DOHH2 (cell line): Measurements from ENCODE around the gene COX17.

ENCODE experiments used
- H3F3A ChIP-seq: fragments of 200-600 bp; sonication (generic), shearing (Covaris generic); 2 replicates; pipeline ENCODE4 v1.6.0; 2016; ENCODE audit warnings: antibody characterized with exemption, mild to moderate bottlenecking; ENCODE audit not compliant: control insufficient read depth, insufficient read depth
- H3K27ac ChIP-seq: fragments of 200-600 bp; sonication (generic); 2 replicates; pipeline ENCODE4 v1.5.1; 2014; ENCODE audit warnings: low read depth, mild to moderate bottlenecking, low read length, moderate library complexity
- H3K27me3 ChIP-seq: fragments of 200-600 bp; sonication (generic); 2 replicates; pipeline ENCODE4 v1.6.1; 2014; ENCODE audit warnings: mild to moderate bottlenecking, low read length, mixed read lengths; ENCODE audit not compliant: control insufficient read depth
- H3K36me3 ChIP-seq: fragments of 200-600 bp; sonication (generic); 2 replicates; pipeline ENCODE4 v1.6.1; 2014; ENCODE audit warnings: mild to moderate bottlenecking, low read length, moderate library complexity, mixed read lengths; ENCODE audit not compliant: control insufficient read depth
- H3K4me1 ChIP-seq: fragments of 200-600 bp; sonication (generic); 2 replicates; pipeline ENCODE4 v1.6.1; 2014; ENCODE audit warnings: mild to moderate bottlenecking, low read length, mixed read lengths; ENCODE audit not compliant: control insufficient read depth
- H3K4me2 ChIP-seq: fragments of 200-600 bp; sonication (generic); 2 replicates; pipeline ENCODE4 v1.6.0; 2014; ENCODE audit warnings: mild to moderate bottlenecking, low read length, moderate library complexity
- H3K4me3 ChIP-seq: fragments of 200-600 bp; sonication (generic); 2 replicates; pipeline ENCODE4 v1.5.1; 2014; ENCODE audit warnings: mild to moderate bottlenecking, low read length, mixed read lengths
- H3K79me2 ChIP-seq: fragments of 200-600 bp; sonication (generic); 2 replicates; pipeline ENCODE4 v1.6.1; 2014; ENCODE audit warnings: mild to moderate bottlenecking, low read length, mixed read lengths; ENCODE audit not compliant: control insufficient read depth
- H3K9me2 ChIP-seq: fragments of 200-600 bp; sonication (generic); replicated peaks from 2 replicates; pipeline ENCODE4 v1.6.1; 2014; ENCODE audit warnings: mild to moderate bottlenecking, low read length, mixed read lengths; ENCODE audit not compliant: control insufficient read depth
- H3K9me3 ChIP-seq: fragments of 200-600 bp; sonication (generic); 2 replicates; pipeline ENCODE4 v1.6.1; 2014; ENCODE audit warnings: antibody characterized with exemption, low read length, mixed read lengths; ENCODE audit not compliant: control insufficient read depth, insufficient read depth
- H4K20me1 ChIP-seq: fragments of 200-600 bp; sonication (generic); 2 replicates; pipeline ENCODE4 v1.6.0; 2014; ENCODE audit warnings: low read depth, mild to moderate bottlenecking, antibody characterized with exemption, low read length, moderate library complexity; ENCODE audit not compliant: control insufficient read depth, insufficient read depth
- CTCF ChIP-seq: fragments of 200-600 bp; sonication (generic); IDR thresholded peaks from one replicate; pipeline ENCODE4 v1.5.1; 2014; ENCODE audit warnings: antibody characterized with exemption, mild to moderate bottlenecking, low read depth, low read length; ENCODE audit not compliant: poor library complexity, severe bottlenecking
- EZH2phosphoT487 ChIP-seq: fragments of 200-600 bp; sonication (generic); IDR thresholded peaks from 2 replicates; pipeline ENCODE4 v1.6.1; 2017; ENCODE audit warnings: borderline replicate concordance, mild to moderate bottlenecking, antibody characterized with exemption, low read length, moderate library complexity, mixed read lengths

Gene COX17, protein sequence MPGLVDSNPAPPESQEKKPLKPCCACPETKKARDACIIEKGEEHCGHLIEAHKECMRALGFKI

GRCh38 chr3:119676771-119677640 is at the start of gene COX17:
Gene COX17, minus strand, starts transcription at chr3:119677406. Its CDS starts 96 bp downstream, at chr3:119677310.
- Histone ChIP-seq H3K4me3 (peak within 1 kb of the TSS; percentile 95), H3F3A (peaks cover 6% of the 10 kb centered on the region), H3K9me2 (no peaks in the 10 kb centered on the region), H3K36me3 (peaks cover 37% of the 10 kb centered on the region), H4K20me1 (no peaks in the 10 kb centered on the region), H3K9me3 (no peaks in the 10 kb centered on the region), H3K79me2 (peaks cover 22% of the 10 kb centered on the region), H3K27me3 (no peaks in the 10 kb centered on the region), H3K4me1 (peaks cover 16% of the 10 kb centered on the region), H3K4me2 (peak within 1 kb of the TSS; percentile 66), H3K27ac (peak within 1 kb of the TSS; percentile 82)
- TF ChIP-seq EZH2phosphoT487 (no peak), CTCF (no peak)

DNA sequence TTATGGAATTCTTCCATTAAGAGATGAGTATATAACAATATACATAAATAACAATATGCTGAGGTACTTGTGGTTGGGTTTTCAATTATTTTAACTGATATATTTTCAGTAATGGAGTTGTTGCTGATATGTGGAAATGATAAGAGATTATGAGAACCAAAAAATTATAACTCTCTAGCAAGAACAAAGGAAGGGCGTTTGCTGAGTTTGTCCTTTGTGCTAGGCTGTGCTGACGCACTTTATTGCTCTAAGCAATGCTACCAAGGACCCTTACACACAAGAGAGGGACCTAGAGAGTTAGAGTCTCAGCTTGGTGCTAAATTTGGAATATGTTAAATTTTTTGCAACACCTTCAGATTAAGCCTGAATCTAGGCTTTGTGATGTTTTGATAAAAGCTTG is 49.7 kb upstream of the COX17 start:
- no peak overlapping the region for H3K27ac ChIP-seq
- H3F3A ChIP-seq: no peaks in the 10 kb centered on the region
- H3K4me1 ChIP-seq: no peaks in the 10 kb centered on the region
- no peak overlapping the region for H3K4me3 ChIP-seq
- H3K9me2 ChIP-seq: no peaks in the 10 kb centered on the region
- no peaks in the 10 kb centered on the region for H3K79me2 ChIP-seq
- no peaks in the 10 kb centered on the region for H3K36me3 ChIP-seq
- H3K27me3 ChIP-seq: 0 out of 2 replicates have a peak, but pooled peaks cover 6% of the 10 kb centered on the region
- H3K9me3 ChIP-seq: no peaks in the 10 kb centered on the region
- H4K20me1 ChIP-seq: no peaks in the 10 kb centered on the region
- no peak overlapping the region for H3K4me2 ChIP-seq
- TF ChIP-seq EZH2phosphoT487 (no peak), CTCF (no peak)

- H3K79me2 ChIP-seq: no peaks in the 10 kb centered on the region
- no peaks in the 10 kb centered on the region for H3K9me2 ChIP-seq
- no peaks in the 10 kb centered on the region for H3K36me3 ChIP-seq
- no peaks in the 10 kb centered on the region for H4K20me1 ChIP-seq
- H3K27me3 ChIP-seq: no peaks in the 10 kb centered on the region
- no peak overlapping the region for H3K4me3 ChIP-seq
- H3K4me2 ChIP-seq: no peak overlapping the region
- no peaks in the 10 kb centered on the region for H3F3A ChIP-seq
- H3K4me1 ChIP-seq: no peaks in the 10 kb centered on the region
- no peaks in the 10 kb centered on the region for H3K9me3 ChIP-seq
- TF ChIP-seq EZH2phosphoT487: no peak
- TF ChIP-seq CTCF: no peak
- H3K27ac ChIP-seq: no peak overlapping the region
Measured at GRCh38 chr3:119723022-119723421, 45.8 kb upstream of the COX17 start.
